ENCODE data around the gene ITSN2. TPM values are rescaled to one million over a fixed set of nuclear protein-coding genes. Genes with fewer than 3 reads are reported as not detected.

Gene ITSN2
- total RNA-seq, 1 experiment from 2014 or later = 21.9 TPM

DNA sequence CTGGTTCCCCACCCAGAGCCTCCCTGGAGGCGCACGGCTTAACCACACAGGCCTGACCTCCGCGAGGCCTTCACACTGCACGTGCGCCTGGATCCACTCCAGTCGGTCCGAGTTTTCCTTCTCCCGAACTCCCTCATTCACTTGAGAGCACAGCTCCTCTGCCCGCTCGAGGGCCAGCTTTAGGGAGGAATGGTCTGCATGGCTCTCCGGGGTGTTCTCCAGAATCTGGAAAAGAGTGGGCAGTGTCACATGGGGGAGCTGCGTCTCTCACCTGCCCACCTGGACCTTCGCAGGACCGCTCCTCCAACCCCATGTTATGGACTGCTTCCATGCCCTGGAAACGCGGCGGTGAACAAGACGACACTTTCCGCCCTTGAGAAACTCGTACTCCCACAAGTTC is 149.6 kb downstream of the ITSN2 start:
- no peaks in the 10 kb centered on the region for H4K20me1 ChIP-seq (ENCODE audit: low read length)
- TF ChIP-seq, protein P1, sequence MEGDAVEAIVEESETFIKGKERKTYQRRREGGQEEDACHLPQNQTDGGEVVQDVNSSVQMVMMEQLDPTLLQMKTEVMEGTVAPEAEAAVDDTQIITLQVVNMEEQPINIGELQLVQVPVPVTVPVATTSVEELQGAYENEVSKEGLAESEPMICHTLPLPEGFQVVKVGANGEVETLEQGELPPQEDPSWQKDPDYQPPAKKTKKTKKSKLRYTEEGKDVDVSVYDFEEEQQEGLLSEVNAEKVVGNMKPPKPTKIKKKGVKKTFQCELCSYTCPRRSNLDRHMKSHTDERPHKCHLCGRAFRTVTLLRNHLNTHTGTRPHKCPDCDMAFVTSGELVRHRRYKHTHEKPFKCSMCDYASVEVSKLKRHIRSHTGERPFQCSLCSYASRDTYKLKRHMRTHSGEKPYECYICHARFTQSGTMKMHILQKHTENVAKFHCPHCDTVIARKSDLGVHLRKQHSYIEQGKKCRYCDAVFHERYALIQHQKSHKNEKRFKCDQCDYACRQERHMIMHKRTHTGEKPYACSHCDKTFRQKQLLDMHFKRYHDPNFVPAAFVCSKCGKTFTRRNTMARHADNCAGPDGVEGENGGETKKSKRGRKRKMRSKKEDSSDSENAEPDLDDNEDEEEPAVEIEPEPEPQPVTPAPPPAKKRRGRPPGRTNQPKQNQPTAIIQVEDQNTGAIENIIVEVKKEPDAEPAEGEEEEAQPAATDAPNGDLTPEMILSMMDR (conservative IDR thresholded peaks at IDR 0.05; ENCODE audit: low read depth, low read length) = no peak
- TF ChIP-seq EZH2phosphoT487 (IDR thresholded peaks at IDR 0.05; ENCODE audit: borderline replicate concordance, low read length) = no peak
- TF ChIP-seq EZH2 (IDR thresholded peaks at IDR 0.05; ENCODE audit: low read length, unreplicated experiment) = no peak
- H3K9ac ChIP-seq (ENCODE audit: low read length) = no peak overlapping the region
- no peaks in the 10 kb centered on the region for H3K4me1 ChIP-seq (ENCODE audit: insufficient read depth, low read length)
- H3K9me2 ChIP-seq (replicated peaks; ENCODE audit: low read length) = no peaks in the 10 kb centered on the region
- no peaks in the 10 kb centered on the region for H3K9me3 ChIP-seq (ENCODE audit: low read length)
- no peaks in the 10 kb centered on the region for H3K27me3 ChIP-seq (ENCODE audit: low read length)
- no peaks in the 10 kb centered on the region for H3K79me2 ChIP-seq (ENCODE audit: low read length)
- no peak overlapping the region for H3K27ac ChIP-seq (ENCODE audit: low read length)
- H3K4me3 ChIP-seq (ENCODE audit: low read length) = no peak overlapping the region
- BruUV-seq (replicated peaks) = no TSS peak
- no peaks in the 10 kb centered on the region for H3F3A ChIP-seq (ENCODE audit: low read length, unreplicated experiment)
- ChIA-PET POLR2A (ENCODE audit: unreplicated experiment) (no interaction called here), CTCF (no interaction called here)
- H2AFZ ChIP-seq (ENCODE audit: low read length) = no peak overlapping the region
- no peak overlapping the region for H3K4me2 ChIP-seq (ENCODE audit: low read length)
- no peak for DNase-seq
- intact Hi-C loops (cut with micrococcal nuclease) = no loop called here
- no peaks in the 10 kb centered on the region for H3K36me3 ChIP-seq (ENCODE audit: low read depth, low read length)
- no peak for ATAC-seq

DNA sequence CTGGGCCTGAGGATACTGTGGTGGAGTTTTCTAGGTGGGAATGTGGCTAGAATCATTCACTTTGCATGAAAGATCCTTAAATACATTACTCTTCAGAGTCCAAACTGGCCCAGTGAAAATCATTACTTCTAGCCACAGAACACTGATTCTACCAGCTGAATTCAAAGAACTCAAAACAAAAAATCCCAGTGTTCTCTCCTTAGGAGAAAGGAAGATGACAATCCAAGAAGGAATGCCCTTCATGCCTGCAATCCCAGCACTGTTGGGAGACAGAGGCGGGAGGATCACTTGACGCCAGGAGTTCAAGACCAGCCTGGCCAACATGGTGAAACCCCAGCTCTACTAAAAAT is 150.3 kb downstream of the ITSN2 start:
- TF ChIP-seq EZH2phosphoT487 (IDR thresholded peaks at IDR 0.05; ENCODE audit: borderline replicate concordance, low read length) (no peak), EZH2 (IDR thresholded peaks at IDR 0.05; ENCODE audit: low read length, unreplicated experiment) (no peak)
- TF ChIP-seq, protein P1 (conservative IDR thresholded peaks at IDR 0.05; ENCODE audit: low read depth, low read length) = no peak
- POLR2A ChIA-PET (ENCODE audit: unreplicated experiment) = no interaction called here
- Histone ChIP-seq H3K9ac (ENCODE audit: low read length) (no peak overlapping the region), H3K9me3 (ENCODE audit: low read length) (no peaks in the 10 kb centered on the region), H3K36me3 (ENCODE audit: low read depth, low read length) (no peaks in the 10 kb centered on the region), H3K79me2 (ENCODE audit: low read length) (no peaks in the 10 kb centered on the region), H3F3A (ENCODE audit: low read length, unreplicated experiment) (no peaks in the 10 kb centered on the region), H3K4me3 (ENCODE audit: low read length) (no peak overlapping the region), H3K4me1 (ENCODE audit: insufficient read depth, low read length) (no peaks in the 10 kb centered on the region), H3K27ac (ENCODE audit: low read length) (no peak overlapping the region), H3K4me2 (ENCODE audit: low read length) (no peak overlapping the region), H4K20me1 (ENCODE audit: low read length) (no peaks in the 10 kb centered on the region), H3K9me2 (replicated peaks; ENCODE audit: low read length) (no peaks in the 10 kb centered on the region), H3K27me3 (ENCODE audit: low read length) (no peaks in the 10 kb centered on the region), H2AFZ (ENCODE audit: low read length) (no peak overlapping the region)
- intact Hi-C loops (cut with micrococcal nuclease) = no loop called here
- no peak for ATAC-seq
- CTCF ChIA-PET = no interaction called here
- BruUV-seq (replicated peaks) = no TSS peak
- DNase-seq = no peak

DNA sequence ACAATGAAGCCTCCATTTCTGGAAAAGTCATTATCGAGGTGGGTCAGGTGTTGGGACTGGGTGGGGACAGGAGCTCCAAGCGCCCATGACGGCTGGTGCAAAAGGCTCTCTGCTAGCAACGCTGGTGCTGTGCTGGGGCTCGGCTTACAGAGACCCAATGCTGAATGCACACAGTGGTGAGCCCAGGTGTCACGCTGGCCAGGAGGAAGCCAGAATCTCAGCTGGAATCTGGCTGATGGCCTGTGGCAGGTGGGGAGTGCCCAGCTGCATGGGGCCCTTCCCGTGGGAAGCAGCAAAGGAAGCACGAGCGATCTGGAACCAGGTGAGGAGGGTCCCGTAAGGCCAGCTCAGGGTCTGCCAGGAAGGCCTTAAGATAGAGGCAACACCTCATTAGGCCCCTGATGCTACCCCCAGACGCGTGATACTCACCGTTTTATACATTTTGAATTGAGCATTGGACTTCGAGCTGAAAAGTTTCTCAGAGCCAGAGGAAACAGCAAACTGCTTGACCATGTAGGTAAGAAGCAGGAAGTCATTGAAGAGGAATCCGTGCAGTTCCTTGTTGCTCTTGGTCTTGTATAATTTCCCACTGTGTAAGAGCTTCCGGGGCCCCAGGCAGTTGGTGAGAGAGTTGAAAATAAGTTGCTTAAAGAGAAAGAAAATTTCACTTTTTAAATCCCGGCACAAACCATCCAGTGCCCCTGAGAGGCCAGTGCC is 150.8 kb downstream of the ITSN2 start:
- H3F3A ChIP-seq (ENCODE audit: low read length, unreplicated experiment) = no peaks in the 10 kb centered on the region
- ATAC-seq = no peak
- ChIA-PET CTCF (no interaction called here), POLR2A (ENCODE audit: unreplicated experiment) (no interaction called here)
- no peaks in the 10 kb centered on the region for H3K36me3 ChIP-seq (ENCODE audit: low read depth, low read length)
- H3K4me2 ChIP-seq (ENCODE audit: low read length) = no peak overlapping the region
- no peaks in the 10 kb centered on the region for H3K79me2 ChIP-seq (ENCODE audit: low read length)
- H2AFZ ChIP-seq (ENCODE audit: low read length) = no peak overlapping the region
- H3K9me3 ChIP-seq (ENCODE audit: low read length) = no peaks in the 10 kb centered on the region
- H3K4me1 ChIP-seq (ENCODE audit: insufficient read depth, low read length) = no peaks in the 10 kb centered on the region
- no peak overlapping the region for H3K4me3 ChIP-seq (ENCODE audit: low read length)
- no peaks in the 10 kb centered on the region for H3K27me3 ChIP-seq (ENCODE audit: low read length)
- H3K9me2 ChIP-seq (replicated peaks; ENCODE audit: low read length) = no peaks in the 10 kb centered on the region
- no peak for TF ChIP-seq EZH2 (IDR thresholded peaks at IDR 0.05; ENCODE audit: low read length, unreplicated experiment)
- TF ChIP-seq, protein P1 (conservative IDR thresholded peaks at IDR 0.05; ENCODE audit: low read depth, low read length) = no peak
- no peak for TF ChIP-seq EZH2phosphoT487 (IDR thresholded peaks at IDR 0.05; ENCODE audit: borderline replicate concordance, low read length)
- H4K20me1 ChIP-seq (ENCODE audit: low read length) = no peaks in the 10 kb centered on the region
- BruUV-seq (replicated peaks) = no TSS peak
- H3K27ac ChIP-seq (ENCODE audit: low read length) = no peak overlapping the region
- intact Hi-C loops (cut with micrococcal nuclease) = no loop called here
- H3K9ac ChIP-seq (ENCODE audit: low read length) = no peak overlapping the region
- no peak for DNase-seq
